K562 (cell line): ENCODE measurements around the gene AP4E1. TPM values are rescaled to one million over a fixed set of nuclear protein-coding genes. Genes with fewer than 3 reads are reported as not detected.
A peak's percentile ranks its signal among the peaks of the same experiment; 100 is the strongest.

ENCODE experiments used
- ATAC-seq: fragments of 200-7000 bp; cut with Tn5 transposase; 3 replicates; pipeline ENCODE4 v1.9.1; 2020; ENCODE audit warnings: moderate library complexity
- Bru-seq: library from RNA; stranded (reverse); fragments of 400-500 nt; gene quantifications from one replicate; lab custom pipeline; 2021; lab: Mats Ljungman, UMichigan
- BruChase-seq, 2 experiments: library from RNA; stranded (reverse); fragments of 400-500 nt; gene quantifications; one replicate each; lab custom pipeline; 2021; lab: Mats Ljungman, UMichigan
- BruUV-seq: library from RNA; stranded (reverse); fragments of 400-500 nt; replicated peaks from 2 replicates; lab custom pipeline; 2021; lab: Mats Ljungman, UMichigan
- CTCF ChIA-PET: fragments of 300-600 bp; formaldehyde crosslinking; extraction: SDS; loops from one replicate; lab custom pipeline; 2021; ENCODE audit warnings: low intra/inter-chr PET ratio; lab: Yijun Ruan, JAX
- POLR2A ChIA-PET: fragments of 300-600, 350-650 bp; sonication (Branson Sonifier 250); formaldehyde crosslinking; extraction: SDS; loops from one replicate; lab custom pipeline; 2021; ENCODE audit warnings: antibody characterized with exemption, inconsistent platforms; lab: Yijun Ruan, JAX
- DNase-seq, 4 experiments: peaks; one replicate each; pipeline versions ENCODE4 v3.0.0 to v3.0.0-alpha.2; 2011 to 2018; ENCODE audit warnings: low spot score in 3 of 4, mixed read lengths in 3 of 4; ENCODE audit errors: extremely low read depth in 1 of 4
- FAIRE-seq: peaks from 2 replicates; lab custom pipeline; 2011; peaks lifted over from hg19 to GRCh38; lab: Jason Lieb, UNC
- H2AFZ ChIP-seq: 2 replicates; pipeline ENCODE4 v1.6.0; 2011; ENCODE audit warnings: low read depth, low read length, control low read depth, inconsistent platforms
- H3K27ac ChIP-seq: fragments of 200-600 bp; 3 replicates; pipeline ENCODE4 v1.8.0; 2011; ENCODE audit warnings: low read depth, mild to moderate bottlenecking, control low read depth, inconsistent platforms, low read length, moderate library complexity, mixed read lengths; ENCODE audit errors: extremely low read depth
- H3K27me3 ChIP-seq, 2 experiments: fragments of 300-600 bp in 1 of 2; 2 replicates in 1 of 2; 3 replicates in 1 of 2; pipeline versions ENCODE4 v1.6.0 to v1.8.0; 2011; ENCODE audit warnings: inconsistent platforms in 2 of 2, low read length in 2 of 2, mild to moderate bottlenecking in 1 of 2, mixed read lengths in 1 of 2, moderate library complexity in 1 of 2; ENCODE audit not compliant: control insufficient read depth in 2 of 2, insufficient read depth in 2 of 2
- H3K36me3 ChIP-seq: fragments of 300-600 bp; 3 replicates; pipeline ENCODE4 v1.8.0; 2011; ENCODE audit warnings: mild to moderate bottlenecking, low read length, inconsistent platforms; ENCODE audit not compliant: control insufficient read depth, insufficient read depth
- H3K4me1 ChIP-seq, 2 experiments: fragments of 200-600 bp in 1 of 2; replicated peaks in 1 of 2; 2 replicates in 1 of 2; 3 replicates in 1 of 2; pipeline versions ENCODE4 v1.5.1 to v1.8.0; 2011; ENCODE audit warnings: inconsistent platforms in 2 of 2, low read length in 2 of 2, mild to moderate bottlenecking in 1 of 2, mixed read lengths in 1 of 2, moderate library complexity in 1 of 2; ENCODE audit not compliant: control insufficient read depth in 2 of 2, insufficient read depth in 2 of 2
- H3K4me2 ChIP-seq: 2 replicates; pipeline ENCODE4 v1.6.1; 2011; ENCODE audit warnings: low read length, control low read depth, inconsistent platforms, mixed read lengths; ENCODE audit not compliant: insufficient read depth
- H3K4me3 ChIP-seq: fragments of 200-600 bp; sonication (generic), shearing (Covaris generic); 2 replicates; pipeline ENCODE4 v1.5.1; 2016; ENCODE audit warnings: control low read depth, inconsistent platforms
- H3K79me2 ChIP-seq: fragments of 200-600 bp; 3 replicates; pipeline ENCODE4 v1.8.0; 2011; ENCODE audit warnings: low read length, inconsistent platforms; ENCODE audit not compliant: control insufficient read depth, insufficient read depth
- H3K9ac ChIP-seq, 2 experiments: 2 replicates each; pipeline versions ENCODE4 v1.6.0 to v1.6.1; 2011; ENCODE audit warnings: low read depth in 2 of 2, low read length in 2 of 2, control low read depth in 1 of 2, inconsistent platforms in 1 of 2, mild to moderate bottlenecking in 1 of 2, mixed read lengths in 1 of 2; ENCODE audit not compliant: insufficient read depth in 1 of 2
- H3K9me1 ChIP-seq: one replicate; pipeline ENCODE4 v1.6.0; 2011; ENCODE audit warnings: inconsistent platforms, mild to moderate bottlenecking, low read length, moderate library complexity; ENCODE audit not compliant: control insufficient read depth, insufficient read depth
- H3K9me3 ChIP-seq: replicated peaks from 2 replicates; pipeline ENCODE4 v1.5.1; 2011; ENCODE audit warnings: low read depth, low read length, inconsistent platforms; ENCODE audit not compliant: control insufficient read depth, insufficient read depth
- H4K20me1 ChIP-seq: replicated peaks from 2 replicates; pipeline ENCODE4 v1.6.1; 2011; ENCODE audit warnings: low read length, inconsistent platforms, mixed read lengths; ENCODE audit not compliant: control insufficient read depth, insufficient read depth
- ETV5 ChIP-seq: sonication (generic); formaldehyde crosslinking; IDR thresholded peaks from 2 replicates; pipeline ENCODE4 v1.4.0; 2020; ENCODE audit warnings: low read depth, mild to moderate bottlenecking, missing genetic modification reagents
- PHB ChIP-seq: fragments of 250-450 bp; sonication (Bioruptor Pico); IDR thresholded peaks from 2 replicates; pipeline ENCODE4 v1.5.0; 2021
- PHF21A ChIP-seq: fragments of 450-650 bp; IDR thresholded peaks from 2 replicates; pipeline ENCODE4 v1.6.1; 2017; ENCODE audit warnings: low read depth, borderline replicate concordance
- RBM14 ChIP-seq: fragments of 200-400 bp; formaldehyde crosslinking; IDR thresholded peaks from 2 replicates; pipeline ENCODE4 v1.6.1; 2018; ENCODE audit warnings: low read depth, mild to moderate bottlenecking, low read length, moderate library complexity, borderline replicate concordance; ENCODE audit not compliant: insufficient read depth
- TCF7 ChIP-seq: sonication (generic); IDR thresholded peaks from 2 replicates; pipeline ENCODE4 v1.6.1; 2016; ENCODE audit warnings: antibody characterized with exemption, borderline replicate concordance
- ZNF318 ChIP-seq, 2 experiments: fragments of 450-650 bp; IDR thresholded peaks; 2 replicates each; pipeline ENCODE4 v1.6.1; 2016; ENCODE audit warnings: mild to moderate bottlenecking in 2 of 2, borderline replicate concordance in 1 of 2, low read depth in 1 of 2, moderate library complexity in 1 of 2
- WGBS: fragments of 100-300 bp; shearing (Covaris generic); methylation state at CpG from one replicate; pipeline ENCODE4 v1.1.6; 2016; ENCODE audit warnings: low coverage, mixed read lengths; ENCODE audit not compliant: insufficient coverage; ENCODE audit errors: missing lambda C conversion rate; 5-methylcytosine and 5-hydroxymethylcytosine counted together
- in situ Hi-C: fragments of 300-500 bp; cut with MboI; formaldehyde crosslinking; loops from 4 replicates; pipeline ENCODE4 v1.15.0; 2018; ENCODE audit warnings: inconsistent platforms, mixed read lengths
- intact Hi-C: fragments of 100-400 bp; cut with micrococcal nuclease; formaldehyde crosslinking; loops from 2 replicates; pipeline ENCODE4 v1.14.2; 2022
- long read RNA-seq, 3 experiments: library from polyadenylated mRNA in 2 of 3; library from RNA in 1 of 3; unstranded in 2 of 3; stranded (forward) in 1 of 3; transcript quantifications; one replicate each; pipeline ENCODE4 v2.0.0, GENCODE V29; 2019 to 2022
- polyA minus RNA-seq, 3 experiments: library from RNA; depleted of rRNA, polyadenylated mRNA; stranded (reverse); fragments of >200 nt; gene quantifications; 2 replicates each; pipeline ENCODE4 v1.2.3, GENCODE V29; 2011
- polyA plus RNA-seq, 8 experiments: library from polyadenylated mRNA; depleted of rRNA in 4 of 8; stranded (reverse) in 5 of 8; unstranded in 3 of 8; fragments of >200 nt; fragmentation: Nextera tagmentation in 2 of 8; fragmentation: Illumina TruSeq in 1 of 8; extraction: Ambion mirVana in 2 of 8; extraction: Trizol in 1 of 8; gene quantifications; 2 replicates each; pipeline versions ENCODE4 v1.2.1 to v1.2.3, GENCODE V29; 2011 to 2014; ENCODE audit warnings: inconsistent platforms in 1 of 8, missing spikeins in 1 of 8
- total RNA-seq, 7 experiments: library from RNA; depleted of rRNA in 6 of 7; stranded (reverse); fragments of >200 nt in 6 of 7; fragmentation: Illumina TruSeq in 2 of 7; extraction: Trizol in 2 of 7; gene quantifications; 2 replicates each; pipeline versions ENCODE4 v1.2.1 to v1.2.3, GENCODE V29; 2011 to 2021; ENCODE audit warnings: low replicate concordance in 1 of 7

The AP4E1 gene
- 7.9 and 26.9 TPM in 2 replicates for total RNA-seq (2011; cell fraction: chromatin; rRNA removed; ENCODE audit: low replicate concordance)
- total RNA-seq (2011; cell fraction: nucleolus; rRNA removed): 3.9 and 4.0 TPM in 2 replicates
- 9.6 and 11.8 TPM in 2 replicates for total RNA-seq (2011; cell fraction: nucleoplasm; rRNA removed)
- 4.3 and 5.3 TPM in 2 replicates for total RNA-seq (2014; rRNA removed)
- total RNA-seq (2014; rRNA removed; fragmentation: Illumina TruSeq; extraction: Trizol): 11.5 and 12.6 TPM in 2 replicates
- total RNA-seq (2015; rRNA removed; fragmentation: Illumina TruSeq; extraction: Trizol): 8.9 and 10.2 TPM in 2 replicates
- 9.2 and 9.3 TPM in 2 replicates for total RNA-seq (2021)
- polyA plus RNA-seq (2011; rRNA removed): 3.0 and 4.4 TPM in 2 replicates
- 0.85 and 1.6 TPM in 2 replicates for polyA plus RNA-seq (2011; cell fraction: cytosol; rRNA removed)
- 1.4 and 2.2 TPM in 2 replicates for polyA plus RNA-seq (2011; cell fraction: nucleus; rRNA removed)
- polyA plus RNA-seq (2012): 4.2 and 4.4 TPM in 2 replicates
- 6.6 and 7.9 TPM in 2 replicates for polyA plus RNA-seq (2014; fragmentation: Illumina TruSeq; extraction: Trizol)
- 1 to 10 TPM; 1.3 to 2.2 TPM for polyA plus RNA-seq (2014; fragmentation: Nextera tagmentation; extraction: Ambion mirVana)
- polyA plus RNA-seq (2014; rRNA removed): 3.7 and 4.5 TPM in 2 replicates
- 8.4 and 9.4 TPM in 2 replicates for polyA minus RNA-seq (2011; rRNA and poly(A)+ RNA removed)
- 2.5 and 3.6 TPM in 2 replicates for polyA minus RNA-seq (2011; cell fraction: cytosol; rRNA and poly(A)+ RNA removed)
- 3.5 and 5.8 TPM in 2 replicates for polyA minus RNA-seq (2011; cell fraction: nucleus; rRNA and poly(A)+ RNA removed)
- percentile 67 among the genes with signal in this experiment for Bru-seq, nascent RNA
- BruChase-seq, experiment 1, labeled RNA remaining after a 2-hour chase: percentile 72 among the genes with signal in this experiment
- percentile 71 among the genes with signal in this experiment for BruChase-seq, experiment 2, labeled RNA remaining after a 6-hour chase
- long read RNA-seq, experiment 1, full-length matches to known transcripts: 9 of 33 reads
- long read RNA-seq, experiment 1, partial matches to known transcripts: 5 of 33 reads
- long read RNA-seq, experiment 1, other reads (novel, unspliced or antisense): 19 of 33 reads
- long read RNA-seq, experiment 2, partial matches to known transcripts: 0 of 4 reads
- long read RNA-seq, experiment 2, other reads (novel, unspliced or antisense): 4 of 4 reads
- long read RNA-seq, experiment 3, partial matches to known transcripts: 0 of 3 reads
- long read RNA-seq, experiment 3, other reads (novel, unspliced or antisense): 3 of 3 reads

DNA sequence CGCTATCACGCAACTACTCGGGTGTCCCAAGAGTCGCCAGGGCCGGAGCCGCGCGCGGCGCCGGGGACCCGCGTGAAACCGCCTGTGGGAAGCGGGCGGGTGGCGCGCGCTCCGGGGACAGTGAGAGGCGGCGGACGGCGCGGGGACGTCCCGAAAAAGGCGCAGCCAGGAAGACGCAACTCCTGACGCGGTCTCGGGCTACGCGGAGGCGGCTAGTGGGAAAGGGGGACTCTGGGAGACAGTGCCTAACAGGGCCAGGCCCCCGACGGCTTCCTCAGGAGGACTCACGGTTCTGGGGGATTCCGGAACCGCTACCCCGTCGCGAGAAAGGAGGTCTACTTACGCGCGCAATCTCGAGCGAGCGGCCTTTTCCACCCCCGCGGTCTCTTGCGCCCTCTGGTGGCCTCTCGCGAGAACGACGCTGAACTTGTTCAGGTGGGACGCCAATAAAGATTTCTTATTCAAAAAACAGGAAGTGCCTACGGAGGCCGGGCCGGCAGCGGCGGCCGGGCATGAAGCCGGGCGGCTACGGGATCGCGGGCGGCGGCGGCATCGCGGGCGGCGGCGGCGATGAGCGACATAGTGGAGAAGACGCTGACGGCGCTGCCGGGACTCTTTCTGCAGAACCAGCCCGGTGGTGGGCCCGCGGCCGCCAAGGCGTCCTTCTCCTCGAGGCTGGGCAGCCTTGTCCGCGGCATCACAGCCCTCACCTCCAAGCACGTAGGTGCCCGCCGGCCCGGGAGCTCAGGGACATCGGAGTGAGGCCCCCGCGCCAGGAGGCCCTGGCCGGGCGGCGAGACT, at the start of gene AP4E1:
TSS of gene AP4E1 (plus strand) at position 475 of the 801 bp plus-strand sequence. CDS start at position 571, 96 bp downstream.
- peak within 1 kb of the TSS; percentile 92 for H3K27ac ChIP-seq
- in situ Hi-C loops: loop anchor here (10.0 kb wide), 1 partner anchor 554 kb away; the partner anchor contains the start of gene GABPB1
- POLR2A ChIA-PET: interaction anchor here (0.6 to 1.0 kb wide), 4 partner anchors 103 to 555 kb away, joined by 3 read pairs; no protein-coding TSS in a partner anchor
- H3K9ac ChIP-seq: peak within 1 kb of the TSS; percentile 98 to 99
- H3K27me3 ChIP-seq: no peaks in the 10 kb centered on the region
- CTCF ChIA-PET: interaction anchor here (3.6 kb wide), 1 partner anchor 232 kb away, joined by 31 read pairs; no protein-coding TSS in a partner anchor
- H4K20me1 ChIP-seq: no peaks in the 10 kb centered on the region
- H3K36me3 ChIP-seq: peaks cover 21% of the 10 kb centered on the region
- peaks cover 0 to 12% of the 10 kb centered on the region in 2 experiments; a peak in 2 of 5 replicates for H3K4me1 ChIP-seq
- FAIRE-seq (peak; percentile 74), ATAC-seq (peak; percentile 82), DNase-seq (peak; percentile 76 to 95 (median 79))
- H2AFZ ChIP-seq: peak within 1 kb of the TSS; percentile 98
- H3K4me3 ChIP-seq: peak within 1 kb of the TSS; percentile 98
- peak within 1 kb of the TSS; percentile 88 for H3K4me2 ChIP-seq
- under 1% methylated on average over 86 of the region's 100 CpGs for WGBS
- H3K9me3 ChIP-seq: no peaks in the 10 kb centered on the region
- H3K9me1 ChIP-seq: no peaks in the 10 kb centered on the region
- peaks cover 27% of the 10 kb centered on the region for H3K79me2 ChIP-seq
- intact Hi-C loops: loop anchor here (1.0 to 10.0 kb wide), 4 partner anchors 233 to 760 kb away; partner anchors contain the start of gene GABPB1
- BruUV-seq: no TSS peak
- TF ChIP-seq TCF7 (0 out of 2 replicates have a peak, but pooled peaks have one; percentile 12), PHB (CRISPR knock-in tag) (no peak; the same call in 1 of the 2 replicates), RBM14 (peak; percentile 97; the same call in 1 of the 2 replicates), ETV5 (CRISPR knock-in tag) (peak; percentile 82), PHF21A (no peak), ZNF318 (IDR thresholded peaks at IDR 0.05; ENCODE audit: borderline replicate concordance in 1 of 2, low read depth in 1 of 2) (no peak)
